Measurements from ENCODE around the gene ARL6IP4.

The ARL6IP4 gene

GRCh38 chr12:122987086-122987951 is 6.8 kb downstream of the ARL6IP4 start:
- TF ChIP-seq MAX (IDR thresholded peaks at IDR 0.05; ENCODE audit: low read depth, low read length) (no peak), MYC (IDR thresholded peaks at IDR 0.05; ENCODE audit: low read depth, low read length) (no peak), POLR2A (IDR thresholded peaks at IDR 0.05; ENCODE audit: extremely low read depth, insufficient read length) (no peak)
- TF ChIP-seq, protein P1, sequence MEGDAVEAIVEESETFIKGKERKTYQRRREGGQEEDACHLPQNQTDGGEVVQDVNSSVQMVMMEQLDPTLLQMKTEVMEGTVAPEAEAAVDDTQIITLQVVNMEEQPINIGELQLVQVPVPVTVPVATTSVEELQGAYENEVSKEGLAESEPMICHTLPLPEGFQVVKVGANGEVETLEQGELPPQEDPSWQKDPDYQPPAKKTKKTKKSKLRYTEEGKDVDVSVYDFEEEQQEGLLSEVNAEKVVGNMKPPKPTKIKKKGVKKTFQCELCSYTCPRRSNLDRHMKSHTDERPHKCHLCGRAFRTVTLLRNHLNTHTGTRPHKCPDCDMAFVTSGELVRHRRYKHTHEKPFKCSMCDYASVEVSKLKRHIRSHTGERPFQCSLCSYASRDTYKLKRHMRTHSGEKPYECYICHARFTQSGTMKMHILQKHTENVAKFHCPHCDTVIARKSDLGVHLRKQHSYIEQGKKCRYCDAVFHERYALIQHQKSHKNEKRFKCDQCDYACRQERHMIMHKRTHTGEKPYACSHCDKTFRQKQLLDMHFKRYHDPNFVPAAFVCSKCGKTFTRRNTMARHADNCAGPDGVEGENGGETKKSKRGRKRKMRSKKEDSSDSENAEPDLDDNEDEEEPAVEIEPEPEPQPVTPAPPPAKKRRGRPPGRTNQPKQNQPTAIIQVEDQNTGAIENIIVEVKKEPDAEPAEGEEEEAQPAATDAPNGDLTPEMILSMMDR (IDR thresholded peaks at IDR 0.05; ENCODE audit: low read depth, low read length), result no peak
- H3K4me3 ChIP-seq (ENCODE audit: low read depth, low read length), result no peak overlapping the region
- no peak for DNase-seq (ENCODE audit: low read depth)

DNA sequence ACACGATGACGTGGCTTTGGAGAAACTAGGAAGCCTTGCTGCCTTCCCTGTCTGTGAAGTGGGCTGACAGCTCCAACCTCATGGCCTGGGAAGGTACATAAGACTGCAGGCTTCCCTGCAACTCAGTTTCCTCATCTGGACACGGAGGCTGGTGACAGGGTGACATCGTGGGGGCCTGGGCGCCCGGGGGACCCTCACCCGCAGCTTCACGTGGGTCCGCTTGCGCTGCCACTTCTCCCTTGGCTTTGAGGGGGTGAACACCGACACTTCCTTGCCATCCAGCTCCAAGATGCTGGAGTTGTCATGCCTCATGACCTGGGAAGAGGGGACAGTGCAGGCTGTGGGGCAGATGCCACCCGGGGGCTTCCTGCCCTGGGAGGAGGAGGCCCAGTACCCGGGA is 7.6 kb downstream of the ARL6IP4 start:
- TF ChIP-seq POLR2A (IDR thresholded peaks at IDR 0.05; ENCODE audit: extremely low read depth, insufficient read length) (no peak), MAX (IDR thresholded peaks at IDR 0.05; ENCODE audit: low read depth, low read length) (no peak), MYC (IDR thresholded peaks at IDR 0.05; ENCODE audit: low read depth, low read length) (no peak)
- TF ChIP-seq, protein P1 (IDR thresholded peaks at IDR 0.05; ENCODE audit: low read depth, low read length), result no peak
- no peak for DNase-seq (ENCODE audit: low read depth)
- H3K4me3 ChIP-seq (ENCODE audit: low read depth, low read length), result no peak overlapping the region

DNA sequence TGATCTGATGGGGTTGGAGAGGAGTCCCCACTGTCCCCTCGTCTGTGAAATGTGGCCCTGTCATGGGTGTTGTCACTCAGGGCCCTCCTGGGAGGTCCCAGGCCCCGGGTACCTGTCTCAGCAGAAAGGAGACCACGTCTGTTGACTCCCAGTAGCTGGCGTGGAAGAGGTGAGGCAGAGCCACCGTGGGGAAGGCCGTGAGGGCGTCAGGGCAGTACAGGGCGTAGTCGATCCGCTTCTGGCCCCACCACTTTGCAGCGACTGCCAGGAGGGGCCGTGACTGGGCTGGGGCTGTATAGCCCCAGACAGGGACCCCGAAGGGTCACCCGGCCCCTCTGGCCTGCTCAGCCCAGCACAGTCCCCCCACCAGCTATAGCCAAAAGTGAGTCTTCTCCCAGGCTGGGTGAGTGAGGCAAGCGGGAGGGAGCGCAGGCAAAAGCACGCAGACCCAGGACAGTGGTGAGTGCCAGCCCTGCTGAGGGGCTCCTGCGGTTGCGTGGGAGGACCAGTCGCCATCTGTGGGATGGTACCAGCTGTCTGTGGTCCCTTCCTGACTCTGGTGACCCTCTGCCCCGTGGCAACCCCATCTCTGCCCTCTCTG is 8.2 kb downstream of the ARL6IP4 start:
- no peak for TF ChIP-seq MYC (IDR thresholded peaks at IDR 0.05; ENCODE audit: low read depth, low read length)
- no peak for TF ChIP-seq MAX (IDR thresholded peaks at IDR 0.05; ENCODE audit: low read depth, low read length)
- TF ChIP-seq, protein P1 (IDR thresholded peaks at IDR 0.05; ENCODE audit: low read depth, low read length), result no peak
- no peak for TF ChIP-seq POLR2A (IDR thresholded peaks at IDR 0.05; ENCODE audit: extremely low read depth, insufficient read length)
- no peak overlapping the region for H3K4me3 ChIP-seq (ENCODE audit: low read depth, low read length)
- DNase-seq (ENCODE audit: low read depth), result no peak

DNA sequence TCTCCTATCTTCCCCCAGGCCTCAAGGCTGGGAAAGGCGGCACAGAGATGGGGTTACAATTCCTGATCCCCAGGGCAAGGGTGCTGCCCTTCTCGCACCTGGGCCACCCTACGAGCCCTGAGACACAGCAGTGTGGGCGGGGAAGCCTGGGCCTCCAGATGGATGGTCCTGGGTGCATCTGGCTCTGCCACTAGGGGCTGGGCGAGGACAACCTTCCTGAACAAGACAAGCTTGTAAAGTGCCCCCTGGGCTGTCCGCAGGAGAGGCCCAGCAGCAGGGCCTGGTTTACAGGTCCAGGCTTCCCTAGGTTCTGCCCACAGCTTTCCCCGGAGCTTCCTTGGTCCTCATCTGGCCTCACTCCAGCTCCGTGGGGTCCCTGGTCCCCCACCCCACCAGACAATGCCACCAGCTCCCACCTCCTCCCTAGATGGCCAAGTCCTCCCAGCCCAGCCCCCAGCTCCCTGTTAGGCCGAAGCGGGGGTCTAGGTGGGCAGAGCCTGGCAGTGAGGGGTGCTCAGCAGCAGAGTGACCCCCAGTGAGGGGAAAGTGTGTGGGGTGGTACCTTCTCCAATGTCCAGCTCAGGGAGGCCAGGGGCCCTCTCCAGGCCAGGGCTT is 8.9 kb downstream of the ARL6IP4 start:
- no peak overlapping the region for H3K4me3 ChIP-seq (ENCODE audit: low read depth, low read length)
- no peak for DNase-seq (ENCODE audit: low read depth)
- TF ChIP-seq MYC (IDR thresholded peaks at IDR 0.05; ENCODE audit: low read depth, low read length), result no peak
- TF ChIP-seq, protein P1 (IDR thresholded peaks at IDR 0.05; ENCODE audit: low read depth, low read length), result peak; percentile 26

DNA sequence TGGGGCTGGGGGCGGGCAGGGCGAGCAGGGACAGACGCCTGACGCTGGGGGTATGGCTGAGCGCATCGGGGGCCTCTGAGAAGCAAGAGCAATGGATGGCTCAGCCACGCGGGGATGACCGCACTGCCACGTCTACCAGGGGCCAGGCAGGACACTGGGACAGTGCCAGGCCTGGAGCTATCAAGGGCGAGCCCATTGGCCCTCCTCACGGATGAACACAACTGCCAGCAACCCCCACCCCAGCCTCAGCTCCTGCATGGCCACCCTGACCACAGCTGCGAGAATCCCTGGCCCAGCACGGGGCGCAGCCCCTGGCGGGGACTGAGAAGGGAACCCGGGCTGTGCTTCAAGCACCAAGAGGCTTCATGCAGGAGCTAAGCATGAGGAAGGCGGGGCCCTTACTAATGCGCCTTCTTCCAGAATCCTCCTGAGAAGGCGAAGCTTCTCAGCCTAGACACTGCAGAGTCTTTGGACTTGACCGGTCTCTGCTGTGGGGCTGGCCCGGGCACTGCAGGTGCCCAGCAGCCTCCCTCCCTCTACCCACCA is 9.5 kb downstream of the ARL6IP4 start:
- no peak overlapping the region for H3K4me3 ChIP-seq (ENCODE audit: low read depth, low read length)
- DNase-seq (ENCODE audit: low read depth), result peak; percentile 16
- TF ChIP-seq MYC (IDR thresholded peaks at IDR 0.05; ENCODE audit: low read depth, low read length) (no peak), POLR2A (IDR thresholded peaks at IDR 0.05; ENCODE audit: extremely low read depth, insufficient read length) (no peak), MAX (IDR thresholded peaks at IDR 0.05; ENCODE audit: low read depth, low read length) (no peak)
- TF ChIP-seq, protein P1 (IDR thresholded peaks at IDR 0.05; ENCODE audit: low read depth, low read length), result no peak

Data from NB4 (cell line).